ENCODE results near the gene PLB1.

Gene PLB1

GRCh38 chr2:28687640-28688385 lies 192.0 kb downstream of the PLB1 start:
- DNase-seq = no peak

DNA sequence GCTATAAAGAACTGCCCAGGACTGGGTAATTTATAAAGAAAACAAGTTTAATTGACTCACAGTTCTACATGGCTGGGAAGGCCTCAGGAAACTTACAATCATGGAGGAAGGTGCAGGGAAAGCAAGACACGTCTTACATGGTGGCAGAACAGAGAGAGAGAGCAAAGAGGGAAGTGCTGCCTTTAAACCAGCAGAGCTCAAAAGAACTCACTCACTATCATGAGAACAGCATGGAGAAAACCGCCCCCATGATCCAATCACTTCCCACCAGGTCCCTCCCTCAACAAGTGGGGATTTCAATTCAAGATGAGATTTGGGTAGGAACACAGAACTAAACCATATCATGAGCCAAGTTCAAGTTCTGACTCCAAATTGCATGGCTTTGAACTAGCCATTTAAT lies 193.0 kb downstream of the PLB1 start:
- no peak for DNase-seq

DNA sequence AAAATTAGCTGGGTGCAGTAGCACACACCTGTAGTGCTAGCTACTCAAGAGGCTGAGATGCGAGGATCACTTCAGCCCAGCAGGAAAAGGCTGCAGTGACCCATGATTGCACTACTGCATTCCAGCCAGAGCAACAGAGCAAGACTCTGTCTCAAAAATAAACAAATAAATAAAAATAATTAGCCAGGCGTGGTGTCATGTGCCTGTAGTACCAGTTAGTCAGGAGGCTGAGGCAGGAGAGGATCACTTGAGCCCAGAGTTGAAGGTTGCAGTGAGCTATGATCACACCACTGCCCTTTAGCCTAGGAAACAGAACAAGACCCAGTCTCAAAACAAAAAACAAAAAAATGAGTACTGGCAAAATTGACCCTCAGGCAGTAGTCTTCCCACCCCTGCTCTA lies 193.9 kb downstream of the PLB1 start:
- DNase-seq = no peak

- DNase-seq = no peak
These were observed 196.6 kb downstream of the PLB1 start for GRCh38 chr2:28692411-28692810.

DNA sequence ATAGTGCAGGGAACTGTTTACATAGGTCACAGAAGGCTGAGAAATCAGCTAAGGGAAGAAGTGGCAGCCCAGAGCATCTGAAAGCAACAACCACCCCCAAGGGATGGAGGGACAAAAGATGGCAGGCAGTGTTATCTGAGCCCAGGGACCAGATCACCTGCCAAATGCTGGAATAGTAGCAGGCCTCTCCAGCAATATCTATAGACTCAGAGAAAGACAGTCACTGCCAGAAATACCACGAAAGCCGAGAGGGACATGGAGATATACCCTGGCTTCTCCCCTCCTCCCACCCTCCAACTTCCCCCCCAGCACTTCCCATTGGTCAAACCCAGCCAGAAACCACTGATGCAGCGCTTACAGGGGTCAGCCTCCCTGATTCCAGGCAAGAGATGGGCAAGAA lies 197.4 kb downstream of the PLB1 start:
- no peak for DNase-seq

Measured in anterior cingulate cortex (tissue), 58 donors.